GM19351 (cell line): ENCODE measurements around the gene PAIP2.
"Not testable (repeated sequence)": the region's sequence is repeated elsewhere in the genome, so short reads cannot be mapped to it uniquely, and the experiment has no call there.

ENCODE experiments used
- ATAC-seq: cut with Tn5 transposase; IDR thresholded peaks from one replicate; pipeline ENCODE4 v1.9.1; 2021; ENCODE audit warnings: mild to moderate bottlenecking, moderate library complexity; ENCODE audit not compliant: unreplicated experiment

Gene PAIP2

GRCh38 chr5:139314276-139314675, 27.4 kb upstream of the PAIP2 start:
- ATAC-seq = no peak

GRCh38 chr5:139315056-139315615, 26.5 kb upstream of the PAIP2 start:
- no peak for ATAC-seq

GRCh38 chr5:139335811-139336210, 5.8 kb upstream of the PAIP2 start:
- no peak for ATAC-seq

GRCh38 chr5:139340051-139340450, 1.6 kb upstream of the PAIP2 start:
- no peak for ATAC-seq

GRCh38 chr5:139341187-139341688, 416 bp upstream of the PAIP2 start:
- no peak for ATAC-seq

GRCh38 chr5:139342423-139342723, 719 bp downstream of the PAIP2 start:
- peak; percentile 58 for ATAC-seq

- no peak for ATAC-seq
These were observed 1.8 kb downstream of the PAIP2 start for GRCh38 chr5:139343476-139343875.

- ATAC-seq = no peak
These were observed 2.5 kb downstream of the PAIP2 start for GRCh38 chr5:139344177-139344576.

GRCh38 chr5:139345442-139345841, 3.8 kb downstream of the PAIP2 start:
- not testable (repeated sequence) for ATAC-seq

GRCh38 chr5:139347863-139348262, 6.2 kb downstream of the PAIP2 start:
- ATAC-seq = not testable (repeated sequence)

GRCh38 chr5:139354186-139354585, 12.5 kb downstream of the PAIP2 start:
- no peak for ATAC-seq

- not testable (repeated sequence) for ATAC-seq
These were observed 14.2 kb downstream of the PAIP2 start for GRCh38 chr5:139355900-139356299.

- no peak for ATAC-seq
These were observed 16.4 kb downstream of the PAIP2 start for GRCh38 chr5:139358064-139358463.

- no peak for ATAC-seq
These were observed 18.7 kb downstream of the PAIP2 start for GRCh38 chr5:139360384-139360783.

- no peak for ATAC-seq
These were observed 20.3 kb downstream of the PAIP2 start for GRCh38 chr5:139361835-139362429.

GRCh38 chr5:139363937-139364336, 22.3 kb downstream of the PAIP2 start:
- ATAC-seq = no peak

GRCh38 chr5:139364466-139364865, 22.8 kb downstream of the PAIP2 start:
- ATAC-seq = no peak

- ATAC-seq = no peak
These were observed 27.0 kb downstream of the PAIP2 start for GRCh38 chr5:139368613-139369012.

- ATAC-seq = no peak
These were observed 27.5 kb downstream of the PAIP2 start for GRCh38 chr5:139369181-139369580.

GRCh38 chr5:139371482-139372435, 30.1 kb downstream of the PAIP2 start:
- ATAC-seq = no peak

GRCh38 chr5:139374909-139375308, 33.3 kb downstream of the PAIP2 start:
- ATAC-seq = no peak

- ATAC-seq = no peak
These were observed 34.7 kb downstream of the PAIP2 start for GRCh38 chr5:139376364-139376763.
